Effector CD8-positive, alpha-beta T cell (primary cell): ENCODE data around the gene HECA.
"Not testable (repeated sequence)": the region's sequence is repeated elsewhere in the genome, so short reads cannot be mapped to it uniquely, and the experiment has no call there.

Experiments used
- DNase-seq: peaks from one replicate; lab custom pipeline; 2025; lab: John Stamatoyannopoulos, UW

Gene HECA

DNA sequence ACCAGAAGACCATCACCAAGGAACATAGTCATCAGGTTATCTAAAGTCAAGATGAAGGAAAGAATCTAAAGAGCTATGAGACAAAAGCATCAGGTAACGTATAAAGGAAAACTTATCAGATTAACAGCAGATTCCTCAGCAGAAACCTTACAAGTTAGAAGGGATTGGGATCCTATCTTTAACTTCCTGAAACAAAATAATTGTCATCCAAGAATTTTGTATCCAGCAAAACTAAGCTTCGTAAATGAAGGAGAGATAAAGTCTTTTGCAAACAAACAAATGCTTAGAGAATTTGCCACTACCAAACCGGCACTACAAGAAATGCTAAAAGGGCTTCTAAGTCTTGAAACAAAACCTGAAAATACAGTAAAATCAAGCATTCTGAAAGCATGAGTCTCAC lies 71.0 kb downstream of the HECA start:
- DNase-seq: no peak

DNA sequence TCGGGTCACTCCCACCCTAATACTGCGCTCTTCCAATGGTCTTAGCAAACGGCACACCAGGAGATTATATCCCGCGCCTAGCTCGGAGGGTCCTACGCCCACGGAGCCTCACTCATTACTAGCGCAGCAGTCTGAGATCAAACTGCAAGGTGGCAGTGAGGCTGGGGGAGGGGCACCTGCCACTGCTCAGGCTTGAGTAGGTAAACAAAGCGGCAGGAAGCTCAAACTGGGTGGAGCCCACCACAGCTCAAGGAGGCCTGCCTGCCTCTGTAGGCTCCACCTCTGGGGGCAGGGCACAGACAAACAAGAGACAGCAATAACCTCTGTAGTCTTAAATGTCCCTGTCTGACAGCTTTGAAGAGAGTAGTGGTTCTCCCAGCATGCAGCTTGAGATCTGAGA lies 75.9 kb downstream of the HECA start:
- DNase-seq: not testable (repeated sequence)

DNA sequence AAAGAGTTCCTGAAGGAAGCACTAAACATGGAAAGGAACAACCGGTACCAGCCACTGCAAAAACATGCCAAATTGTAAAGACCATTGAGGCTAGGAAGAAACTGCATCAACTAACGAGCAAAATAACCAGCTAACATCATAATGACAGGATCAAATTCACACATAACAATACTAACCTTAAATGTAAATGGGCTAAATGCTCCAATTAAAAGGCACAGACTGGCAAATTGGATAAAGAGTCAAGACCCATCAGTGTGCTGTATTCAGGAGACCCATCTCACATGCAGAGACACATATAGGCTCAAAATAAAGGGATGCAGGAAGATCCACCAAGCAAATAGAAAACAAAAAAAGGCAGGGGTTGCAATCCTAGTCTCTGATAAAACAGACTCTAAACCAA lies 77.6 kb downstream of the HECA start:
- not testable (repeated sequence) for DNase-seq

DNA sequence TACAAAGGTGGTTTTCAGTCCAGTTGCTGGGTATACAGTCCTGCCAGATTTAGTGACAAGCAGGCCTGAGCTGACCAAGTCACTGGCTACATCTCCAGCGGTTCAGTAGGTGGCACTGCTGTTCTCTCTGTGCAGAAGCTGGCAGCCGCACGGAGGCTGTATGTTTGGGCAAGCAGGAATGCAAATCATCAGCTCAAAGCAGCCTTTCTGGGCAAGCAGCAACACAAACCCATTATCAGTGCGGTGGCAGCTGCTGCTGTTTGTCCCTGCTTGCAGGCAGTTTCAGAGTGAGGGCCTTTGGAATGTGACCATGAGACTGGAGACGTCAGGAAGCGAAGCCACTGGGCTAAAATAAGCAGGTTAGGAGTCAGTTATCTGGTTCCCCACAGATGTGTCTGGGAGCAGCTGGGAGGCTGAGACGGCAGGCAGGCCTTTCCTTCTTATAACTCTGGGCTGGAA lies 84.4 kb downstream of the HECA start:
- peak; percentile 32 for DNase-seq

DNA sequence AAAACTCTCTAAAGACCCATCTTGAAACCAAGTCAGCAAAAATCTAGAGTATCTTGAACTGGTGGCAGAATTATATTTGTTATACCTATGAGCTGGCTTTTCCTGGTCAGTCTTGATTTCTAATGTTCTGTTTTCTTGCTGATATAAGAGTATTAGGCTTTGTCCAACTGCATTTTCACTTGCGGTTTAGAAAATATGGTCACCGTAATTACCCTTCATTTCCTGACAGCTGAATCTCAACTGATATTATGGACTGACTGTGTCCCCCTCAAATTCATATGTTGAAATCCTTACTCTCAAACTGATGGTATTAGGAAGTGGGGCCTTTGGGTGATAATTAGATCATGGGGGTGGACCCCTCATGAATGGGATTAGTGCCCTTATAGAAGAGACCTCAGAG lies 84.9 kb downstream of the HECA start:
- no peak for DNase-seq

DNA sequence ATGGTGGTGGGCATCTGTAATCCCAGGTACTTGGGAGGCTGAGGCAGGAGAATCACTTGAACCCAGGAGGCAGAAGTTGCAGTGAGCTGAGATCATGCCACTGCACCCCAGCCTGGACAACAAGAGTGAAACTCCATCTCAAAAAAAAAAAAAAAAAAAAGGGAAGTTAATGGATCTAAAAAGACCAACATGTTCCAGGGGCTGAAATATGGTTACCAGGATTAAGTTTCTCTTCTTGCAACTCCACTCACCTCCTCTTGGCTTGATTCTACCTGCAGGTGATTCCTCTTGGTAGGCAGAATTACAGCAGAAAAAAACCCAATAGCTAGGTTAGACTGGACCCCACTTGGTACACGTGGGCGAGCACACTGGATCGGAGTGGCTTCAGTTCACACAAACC lies 93.5 kb downstream of the HECA start:
- DNase-seq: not testable (repeated sequence)
